IPS DF 6.9 (cell line): Measurements from ENCODE around the gene METTL26.

Source experiments
- DNase-seq: peaks from one replicate; pipeline ENCODE4 v3.0.0-alpha.2; 2013; ENCODE audit warnings: low read depth, low spot score
- H3K27ac ChIP-seq: one replicate; pipeline ENCODE4 v1.5.1; 2013; ENCODE audit warnings: low read length, control low read depth
- H3K27me3 ChIP-seq: 2 replicates; pipeline ENCODE4 v1.6.1; 2013; ENCODE audit warnings: mild to moderate bottlenecking, low read length; ENCODE audit not compliant: control insufficient read depth, insufficient read depth
- H3K36me3 ChIP-seq: 2 replicates; pipeline ENCODE4 v1.6.1; 2013; ENCODE audit warnings: low read length; ENCODE audit not compliant: control insufficient read depth, insufficient read depth
- H3K4me1 ChIP-seq: 2 replicates; pipeline ENCODE4 v1.6.1; 2013; ENCODE audit warnings: low read length; ENCODE audit not compliant: control insufficient read depth, insufficient read depth
- H3K4me3 ChIP-seq: 2 replicates; pipeline ENCODE4 v1.5.1; 2013; ENCODE audit warnings: mild to moderate bottlenecking, low read length
- H3K9me3 ChIP-seq: 2 replicates; pipeline ENCODE4 v1.6.1; 2013; ENCODE audit warnings: low read length, inconsistent platforms; ENCODE audit not compliant: control insufficient read depth, insufficient read depth
- WGBS: extraction: QIAGEN DNeasy Blood & Tissue Kit; methylation state at CpG from one replicate; pipeline ENCODE4 v1.1.7; 2013; ENCODE audit warnings: mixed read lengths, missing lambda C conversion rate; ENCODE audit not compliant: insufficient read length, insufficient coverage; 5-methylcytosine and 5-hydroxymethylcytosine counted together

Gene METTL26

GRCh38 chr16:592518-593306, 43.4 kb downstream of the METTL26 start:
- H3K4me1 ChIP-seq, result peaks cover 3% of the 10 kb centered on the region; the same call in 1 of the 2 replicates
- no peaks in the 10 kb centered on the region for H3K36me3 ChIP-seq
- H3K9me3 ChIP-seq, result no peaks in the 10 kb centered on the region
- no CpG with 5 or more reads among the region's 24 CpGs for WGBS
- no peak for DNase-seq
- H3K27ac ChIP-seq, result no peak overlapping the region
- no peaks in the 10 kb centered on the region for H3K27me3 ChIP-seq
- H3K4me3 ChIP-seq, result no peak overlapping the region

DNA sequence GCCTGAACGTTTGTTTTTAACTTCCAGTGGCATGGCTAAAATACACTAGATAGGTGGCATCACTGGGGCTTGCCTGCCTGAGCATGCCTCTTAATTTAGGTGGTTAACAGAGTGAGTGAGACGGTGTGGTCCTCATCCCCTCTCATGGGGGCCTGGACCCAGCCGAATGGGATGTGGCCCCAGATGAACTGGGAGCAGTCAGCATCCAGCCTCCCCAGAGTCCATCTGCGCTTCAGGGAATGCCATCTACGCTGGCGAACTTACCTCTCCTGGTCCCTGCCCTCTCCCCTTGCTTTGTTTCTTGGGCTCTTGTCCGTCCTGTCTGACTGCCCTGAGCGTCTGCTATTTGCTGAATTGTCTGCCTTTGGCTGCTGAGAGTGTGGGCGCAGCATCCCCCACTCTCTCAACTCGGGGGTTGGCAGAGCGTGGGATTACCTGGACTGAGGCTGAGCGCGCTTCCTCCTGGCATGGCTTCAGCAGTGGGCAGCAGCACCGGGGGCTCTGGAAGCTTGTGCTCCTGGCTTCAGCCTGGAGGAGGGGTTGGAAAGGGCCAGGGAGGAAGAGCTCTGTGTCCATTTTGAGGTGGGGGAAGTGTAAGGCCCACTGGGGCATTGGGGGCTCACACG, 44.1 kb downstream of the METTL26 start:
- Histone ChIP-seq H3K9me3 (no peaks in the 10 kb centered on the region), H3K27ac (no peak overlapping the region), H3K36me3 (no peaks in the 10 kb centered on the region), H3K4me1 (peaks cover 3% of the 10 kb centered on the region; the same call in 1 of the 2 replicates), H3K4me3 (no peak overlapping the region), H3K27me3 (no peaks in the 10 kb centered on the region)
- no peak for DNase-seq
- WGBS, result no CpG with 5 or more reads among the region's 15 CpGs

- no peaks in the 10 kb centered on the region for H3K27me3 ChIP-seq
- no peak overlapping the region for H3K27ac ChIP-seq
- H3K4me3 ChIP-seq, result no peak overlapping the region
- H3K36me3 ChIP-seq, result no peaks in the 10 kb centered on the region
- H3K4me1 ChIP-seq, result peaks cover 3% of the 10 kb centered on the region; the same call in 1 of the 2 replicates
- no CpG with 5 or more reads among the region's 8 CpGs for WGBS
- DNase-seq, result no peak
- no peaks in the 10 kb centered on the region for H3K9me3 ChIP-seq
These were observed 44.9 kb downstream of the METTL26 start for GRCh38 chr16:591231-591630.

DNA sequence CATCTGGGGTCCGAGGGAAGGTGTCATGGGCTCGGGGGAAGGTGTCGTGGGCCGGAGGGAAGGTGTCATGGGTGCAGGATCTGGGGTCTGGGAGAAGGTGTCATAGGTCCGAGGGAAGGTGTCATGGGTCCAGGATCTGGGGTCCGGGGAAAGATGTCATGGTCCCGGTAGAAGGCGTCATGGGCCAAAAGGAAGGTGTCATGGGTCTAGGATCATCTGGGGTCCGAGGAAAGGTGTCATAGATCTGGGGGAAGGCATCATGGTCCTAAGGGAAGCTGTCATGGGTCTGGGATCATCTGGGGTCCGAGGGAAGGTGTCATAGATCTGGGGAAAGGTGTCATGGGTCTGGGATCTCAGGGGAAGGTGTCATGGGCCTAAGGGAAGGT, 45.3 kb downstream of the METTL26 start:
- Histone ChIP-seq H3K36me3 (no peaks in the 10 kb centered on the region), H3K4me3 (peak overlapping the region; percentile 75; the same call in 1 of the 2 replicates), H3K4me1 (peaks cover 3% of the 10 kb centered on the region; the same call in 1 of the 2 replicates), H3K27me3 (no peaks in the 10 kb centered on the region), H3K9me3 (no peaks in the 10 kb centered on the region), H3K27ac (no peak overlapping the region)
- no CpG with 5 or more reads among the region's 10 CpGs for WGBS
- no peak for DNase-seq

DNA sequence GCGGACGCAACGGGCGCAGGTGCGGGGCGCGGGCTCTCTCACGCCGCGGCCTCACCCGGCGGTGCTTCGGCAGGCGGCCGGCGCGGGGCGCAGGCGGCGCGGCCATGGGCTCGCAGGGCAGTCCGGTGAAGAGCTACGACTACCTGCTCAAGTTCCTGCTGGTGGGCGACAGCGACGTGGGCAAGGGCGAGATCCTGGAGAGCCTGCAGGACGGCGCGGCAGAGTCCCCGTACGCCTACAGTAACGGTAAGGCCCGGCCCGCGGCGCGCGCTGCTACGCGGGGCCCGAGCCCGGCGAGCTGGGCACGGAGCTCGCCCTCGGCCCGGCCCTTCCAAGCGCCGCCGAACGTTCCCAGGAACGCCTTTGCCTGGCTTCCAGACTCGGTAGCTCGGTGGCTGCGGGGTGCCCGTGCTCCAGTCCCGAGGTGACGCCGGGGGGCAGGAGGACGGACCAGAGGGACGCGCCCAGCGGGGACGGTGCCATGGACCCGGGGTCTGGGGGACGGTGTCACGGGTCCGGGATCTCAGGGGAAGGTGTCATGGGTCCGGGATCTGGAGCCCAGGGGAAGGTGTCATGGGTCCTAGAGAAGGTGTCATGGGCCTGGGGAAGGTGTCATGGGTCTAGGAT, 45.8 kb downstream of the METTL26 start:
- peaks cover 4% of the 10 kb centered on the region for H3K4me1 ChIP-seq
- no peaks in the 10 kb centered on the region for H3K9me3 ChIP-seq
- peak overlapping the region; percentile 75 for H3K4me3 ChIP-seq
- H3K36me3 ChIP-seq, result no peaks in the 10 kb centered on the region
- no peak for DNase-seq
- H3K27me3 ChIP-seq, result no peaks in the 10 kb centered on the region
- no peak overlapping the region for H3K27ac ChIP-seq
- WGBS, result no CpG with 5 or more reads among the region's 71 CpGs

GRCh38 chr16:589658-590187, 46.4 kb downstream of the METTL26 start, which contains the start of gene RAB40C:
RAB40C (plus strand) TSS chr16:590066; CDS start chr16:590292, 226 bp downstream.
- Histone ChIP-seq H3K27ac (no peak within 1 kb of the TSS), H3K4me3 (peak within 1 kb of the TSS; percentile 75), H3K9me3 (no peaks in the 10 kb centered on the region), H3K36me3 (no peaks in the 10 kb centered on the region), H3K4me1 (peaks cover 6% of the 10 kb centered on the region), H3K27me3 (no peaks in the 10 kb centered on the region)
- peak; percentile 91 for DNase-seq
- WGBS, result no CpG with 5 or more reads among the region's 67 CpGs

- Histone ChIP-seq H3K9me3 (no peaks in the 10 kb centered on the region), H3K27ac (no peak overlapping the region), H3K27me3 (no peaks in the 10 kb centered on the region), H3K36me3 (no peaks in the 10 kb centered on the region), H3K4me3 (peak overlapping the region; percentile 75), H3K4me1 (peaks cover 6% of the 10 kb centered on the region)
- no peak for DNase-seq
- WGBS, result no CpG with 5 or more reads among the region's 107 CpGs
These were observed 47.0 kb downstream of the METTL26 start for GRCh38 chr16:588889-589657.

- Histone ChIP-seq H3K36me3 (no peaks in the 10 kb centered on the region), H3K9me3 (no peaks in the 10 kb centered on the region), H3K27me3 (no peaks in the 10 kb centered on the region), H3K27ac (no peak overlapping the region), H3K4me1 (peaks cover 7% of the 10 kb centered on the region), H3K4me3 (peak overlapping the region; percentile 75)
- no peak for DNase-seq
- WGBS, result no CpG with 5 or more reads among the region's 21 CpGs
These were observed 47.5 kb downstream of the METTL26 start for GRCh38 chr16:588639-588888.

DNA sequence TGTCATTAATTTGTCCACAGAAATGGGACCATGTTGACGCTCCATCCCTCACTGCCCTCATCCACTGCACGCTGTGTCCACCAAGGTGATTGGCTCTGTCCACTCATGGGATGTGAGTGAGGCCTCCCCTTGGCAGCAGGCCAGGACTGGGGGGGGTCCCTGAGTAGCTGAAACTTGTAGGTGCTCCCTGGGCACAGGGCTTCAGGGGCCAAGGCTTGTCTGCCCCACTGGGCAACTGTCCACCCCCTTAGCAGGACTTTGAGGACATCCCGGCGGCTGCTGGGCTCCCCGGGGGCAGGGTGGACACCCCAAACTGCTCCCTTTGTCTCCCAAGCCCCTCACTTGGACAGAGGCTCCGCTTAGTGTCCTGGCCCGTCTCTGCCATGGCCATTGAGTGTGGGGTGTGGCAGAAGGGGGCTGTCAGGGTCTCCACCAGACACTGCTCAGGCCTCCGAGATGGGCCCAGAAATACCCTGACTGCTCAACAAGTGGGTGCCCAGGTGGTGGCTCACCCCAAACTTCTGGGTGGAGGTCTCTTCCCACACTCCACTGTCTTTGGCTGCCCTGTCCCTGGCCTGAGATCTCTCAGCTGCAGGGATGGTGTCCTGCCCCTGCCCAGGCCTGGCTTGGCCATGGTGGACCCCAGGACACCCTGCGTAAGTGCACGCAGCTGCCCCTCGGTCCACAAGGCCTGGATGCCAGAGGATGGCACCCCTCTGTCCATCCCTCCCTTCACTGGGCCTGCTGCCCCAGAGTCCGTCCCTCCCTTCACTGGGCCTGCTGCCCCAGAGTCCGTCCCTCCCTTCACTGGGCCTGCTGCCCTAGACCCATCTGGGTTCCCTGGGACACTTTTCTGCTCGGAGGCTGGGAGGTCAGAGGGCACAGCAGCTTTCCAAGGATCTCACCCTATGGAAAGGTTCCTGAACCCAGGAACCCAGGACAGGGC, 49.2 kb downstream of the METTL26 start:
- no peak overlapping the region for H3K27ac ChIP-seq
- WGBS, result no CpG with 5 or more reads among the region's 14 CpGs
- peaks cover 5% of the 10 kb centered on the region; the same call in 1 of the 2 replicates for H3K36me3 ChIP-seq
- H3K27me3 ChIP-seq, result no peaks in the 10 kb centered on the region
- no peak overlapping the region for H3K4me3 ChIP-seq
- peaks cover 13% of the 10 kb centered on the region for H3K4me1 ChIP-seq
- no peaks in the 10 kb centered on the region for H3K9me3 ChIP-seq
- no peak for DNase-seq
